Endodermal cell (in vitro differentiated cells): ENCODE measurements around the gene RBM38. TPM values are rescaled to one million over a fixed set of nuclear protein-coding genes. Genes with fewer than 3 reads are reported as not detected.

Experiments used
- DNase-seq: peaks from one replicate; pipeline ENCODE4 v3.0.0-alpha.2; 2017
- H3K27ac ChIP-seq: 2 replicates; pipeline ENCODE4 v1.5.1; 2013; ENCODE audit warnings: mild to moderate bottlenecking, low read depth, low read length, moderate library complexity
- H3K27me3 ChIP-seq: 2 replicates; pipeline ENCODE4 v1.6.1; 2013; ENCODE audit warnings: mild to moderate bottlenecking, low read length, moderate library complexity; ENCODE audit not compliant: insufficient read depth, control insufficient read depth, poor library complexity, severe bottlenecking
- H3K36me3 ChIP-seq: 2 replicates; pipeline ENCODE4 v1.7.0; 2013; ENCODE audit warnings: mild to moderate bottlenecking, low read length, moderate library complexity; ENCODE audit not compliant: control insufficient read depth, insufficient read depth
- H3K4me1 ChIP-seq: one replicate; pipeline ENCODE4 v1.7.0; 2013; ENCODE audit warnings: low read length; ENCODE audit not compliant: control insufficient read depth, insufficient read depth
- H3K4me3 ChIP-seq: 2 replicates; pipeline ENCODE4 v1.5.1; 2013; ENCODE audit warnings: mild to moderate bottlenecking, low read length, moderate library complexity
- H3K9ac ChIP-seq: 2 replicates; pipeline ENCODE4 v1.6.1; 2013; ENCODE audit warnings: mild to moderate bottlenecking, low read length, moderate library complexity; ENCODE audit not compliant: poor library complexity, severe bottlenecking; ENCODE audit errors: extremely low read depth
- H3K9me3 ChIP-seq: 2 replicates; pipeline ENCODE4 v1.6.1; 2013; ENCODE audit warnings: mild to moderate bottlenecking, low read length, moderate library complexity; ENCODE audit not compliant: control insufficient read depth
- H3K27ac Mint-ChIP-seq: 2 replicates; pipeline ENCODE4 v1.8.0; 2020; ENCODE audit warnings: mixed read lengths
- H3K27me3 Mint-ChIP-seq: 2 replicates; pipeline ENCODE4 v1.8.0; 2021; ENCODE audit warnings: mild to moderate bottlenecking, mixed read lengths; ENCODE audit not compliant: insufficient read depth
- H3K36me3 Mint-ChIP-seq: 2 replicates; pipeline ENCODE4 v1.8.0; 2020; ENCODE audit warnings: low read depth, mixed read lengths
- H3K4me1 Mint-ChIP-seq: 2 replicates; pipeline ENCODE4 v1.8.0; 2020; ENCODE audit warnings: mixed read lengths
- H3K4me3 Mint-ChIP-seq: 2 replicates; pipeline ENCODE4 v1.8.0; 2020; ENCODE audit warnings: mild to moderate bottlenecking, moderate library complexity, mixed read lengths
- H3K9me3 Mint-ChIP-seq: 2 replicates; pipeline ENCODE4 v1.8.0; 2020; ENCODE audit warnings: mild to moderate bottlenecking, mixed read lengths
- CTCF ChIP-seq: fragments of 200-600 bp; sonication (generic); conservative IDR thresholded peaks from 2 replicates; pipeline ENCODE4 v1.5.0; 2021; ENCODE audit warnings: antibody characterized with exemption, mild to moderate bottlenecking
- WGBS, 2 experiments: methylation state at CpG; one replicate each; pipeline versions ENCODE4 v1.1.5 to v1.1.7; 2013; ENCODE audit warnings: missing lambda C conversion rate in 2 of 2, mixed read lengths in 1 of 2; ENCODE audit not compliant: insufficient coverage in 1 of 2, insufficient read length in 1 of 2; 5-methylcytosine and 5-hydroxymethylcytosine counted together
- total RNA-seq, 2 donors: library from RNA; stranded (reverse); fragmentation: NEBNext Ultra II Directional in 1 of 2; extraction: Animal tissue kit (Norgen Biotek cat#: 25700) in 1 of 2; gene quantifications; 2 replicates in 1 of 2; 3 replicates in 1 of 2; pipeline ENCODE4 v1.2.1, GENCODE V29; 2021

RBM38 gene
- total RNA-seq, 2 donors from 2014 or later = 29.0 to 30.2 TPM

DNA sequence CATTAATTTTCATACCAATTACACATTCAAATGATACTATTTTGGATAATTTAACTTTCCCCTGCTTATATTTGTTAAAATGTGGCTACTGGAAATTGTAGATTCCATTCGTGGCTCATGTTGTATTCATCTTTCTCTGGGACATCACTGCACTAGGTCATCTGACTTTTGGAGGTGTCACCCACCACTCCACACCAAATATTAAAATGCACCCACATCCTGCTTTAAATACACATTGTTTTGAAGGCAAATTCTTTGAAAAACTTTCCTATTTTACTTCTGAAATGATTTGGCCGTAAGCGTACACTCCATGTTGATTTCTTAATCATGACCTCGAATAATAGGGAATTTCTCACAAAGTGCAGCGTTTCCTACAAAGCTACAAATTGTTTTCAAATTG is 8.7 kb upstream of the RBM38 start:
- Histone ChIP-seq H3K4me1 (no peaks in the 10 kb centered on the region), H3K27me3 (no peaks in the 10 kb centered on the region), H3K9me3 (no peaks in the 10 kb centered on the region), H3K4me3 (no peak overlapping the region), H3K9ac (no peak overlapping the region), H3K27ac (no peak overlapping the region), H3K36me3 (peaks cover 38% of the 10 kb centered on the region)
- H3K9me3 Mint-ChIP-seq = no peaks in the 10 kb centered on the region
- H3K4me1 Mint-ChIP-seq = no peaks in the 10 kb centered on the region
- TF ChIP-seq CTCF = no peak
- 93 to 94% methylated on average over 4 to 5 of the region's 5 CpGs for WGBS, 2 experiments
- H3K36me3 Mint-ChIP-seq = peaks cover 43% of the 10 kb centered on the region
- H3K27me3 Mint-ChIP-seq = no peaks in the 10 kb centered on the region
- H3K27ac Mint-ChIP-seq = no peak overlapping the region
- no peak overlapping the region for H3K4me3 Mint-ChIP-seq
- DNase-seq = no peak

- H3K27me3 Mint-ChIP-seq = no peaks in the 10 kb centered on the region
- 90 to 95% methylated on average over 8 to 19 of the region's 20 CpGs for WGBS, 2 experiments
- no peak for TF ChIP-seq CTCF
- DNase-seq = no peak
- no peaks in the 10 kb centered on the region for H3K4me1 ChIP-seq
- H3K27ac ChIP-seq = no peak overlapping the region
- no peak overlapping the region for H3K27ac Mint-ChIP-seq
- H3K9me3 Mint-ChIP-seq = no peaks in the 10 kb centered on the region
- H3K9ac ChIP-seq = no peak overlapping the region
- no peak overlapping the region for H3K4me3 Mint-ChIP-seq
- H3K36me3 ChIP-seq = peaks cover 27% of the 10 kb centered on the region
- H3K4me1 Mint-ChIP-seq = no peaks in the 10 kb centered on the region
- H3K36me3 Mint-ChIP-seq = peaks cover 33% of the 10 kb centered on the region
- no peak overlapping the region for H3K4me3 ChIP-seq
- H3K27me3 ChIP-seq = no peaks in the 10 kb centered on the region
- no peaks in the 10 kb centered on the region for H3K9me3 ChIP-seq
These were observed 7.5 kb upstream of the RBM38 start for GRCh38 chr20:57383447-57384347.

DNA sequence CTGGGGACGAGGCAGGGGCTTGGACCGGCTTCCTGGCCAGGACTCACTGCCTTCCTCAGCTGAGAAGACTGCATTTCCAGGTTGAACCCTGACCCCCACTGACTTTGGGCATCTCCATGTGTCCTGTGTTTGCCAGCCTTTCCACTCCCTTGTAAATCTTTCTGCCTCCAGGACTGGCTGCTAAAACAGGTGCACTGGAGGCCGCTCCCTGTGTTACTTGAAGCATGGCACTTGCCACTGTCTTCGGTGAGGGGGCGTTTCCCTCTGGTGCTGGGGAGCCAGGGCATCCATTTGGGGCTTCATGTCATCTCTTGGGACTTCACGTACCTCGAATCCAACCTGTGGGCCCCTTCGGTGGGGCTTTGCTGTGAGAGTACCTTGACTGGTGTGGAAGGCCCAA is 6.7 kb upstream of the RBM38 start:
- no peak for TF ChIP-seq CTCF
- no peak for DNase-seq
- no peak overlapping the region for H3K4me3 ChIP-seq
- no peaks in the 10 kb centered on the region for H3K4me1 ChIP-seq
- H3K27ac Mint-ChIP-seq = no peak overlapping the region
- H3K36me3 Mint-ChIP-seq = peaks cover 33% of the 10 kb centered on the region
- no peak overlapping the region for H3K9ac ChIP-seq
- H3K36me3 ChIP-seq = peaks cover 22% of the 10 kb centered on the region
- no peak overlapping the region for H3K4me3 Mint-ChIP-seq
- no peak overlapping the region for H3K27ac ChIP-seq
- peaks cover 2% of the 10 kb centered on the region for H3K27me3 ChIP-seq
- peaks cover 3% of the 10 kb centered on the region for H3K27me3 Mint-ChIP-seq
- no peaks in the 10 kb centered on the region for H3K9me3 ChIP-seq
- WGBS, 2 experiments = 95 to 96% methylated on average over 8 of the region's 8 CpGs
- H3K9me3 Mint-ChIP-seq = no peaks in the 10 kb centered on the region
- peaks cover under 1% of the 10 kb centered on the region for H3K4me1 Mint-ChIP-seq
